SK-N-SH treated with all-trans-retinoic acid at 6 μM for 48 hours (cell line): ENCODE measurements around the gene GSAP.

Experiments
- ATAC-seq: fragments of 200-7000 bp; cut with Tn5 transposase; 3 replicates; pipeline ENCODE4 v1.9.1; 2020; ENCODE audit warnings: mild to moderate bottlenecking, moderate library complexity
- ARNTL ChIP-seq: fragments of 450-650 bp; formaldehyde crosslinking; IDR thresholded peaks from 2 replicates; pipeline ENCODE4 v1.5.0; 2020; ENCODE audit warnings: low read depth, mild to moderate bottlenecking, moderate library complexity, borderline replicate concordance
- ESRRG ChIP-seq: fragments of 250-450 bp; sonication (Bioruptor Pico); IDR thresholded peaks from 2 replicates; pipeline ENCODE4 v1.6.1; 2021; ENCODE audit warnings: mild to moderate bottlenecking
- GLIS3 ChIP-seq: fragments of 250-450 bp; sonication (Bioruptor Pico); IDR thresholded peaks from 2 replicates; pipeline ENCODE4 v1.5.0; 2020; ENCODE audit warnings: mild to moderate bottlenecking, moderate library complexity
- ISL1 ChIP-seq: fragments of 250-450 bp; sonication (Bioruptor Pico); IDR thresholded peaks from 2 replicates; pipeline ENCODE4 v2.1.2; 2022; ENCODE audit warnings: mild to moderate bottlenecking, moderate library complexity
- OSR1 ChIP-seq: fragments of 250-450 bp; sonication (Bioruptor Pico); IDR thresholded peaks from 2 replicates; pipeline ENCODE4 v1.8.0; 2022; ENCODE audit warnings: moderate library complexity, mild to moderate bottlenecking, inconsistent platforms
- RARB ChIP-seq: fragments of 250-450 bp; sonication (Bioruptor Pico); IDR thresholded peaks from 2 replicates; pipeline ENCODE4 v1.8.0; 2021; ENCODE audit warnings: mild to moderate bottlenecking, moderate library complexity
- SNAI2 ChIP-seq: fragments of 250-450 bp; sonication (Bioruptor Pico); IDR thresholded peaks from 2 replicates; pipeline ENCODE4 v1.5.0; 2020; ENCODE audit warnings: mild to moderate bottlenecking, moderate library complexity
- TCF4 ChIP-seq: fragments of 250-450 bp; sonication (Bioruptor Pico); IDR thresholded peaks from 2 replicates; pipeline ENCODE4 v1.8.0; 2021; ENCODE audit warnings: mild to moderate bottlenecking, moderate library complexity, borderline replicate concordance
- TOX ChIP-seq: fragments of 250-450 bp; sonication (Bioruptor Pico); IDR thresholded peaks from 2 replicates; pipeline ENCODE4 v1.8.0; 2021; ENCODE audit warnings: mild to moderate bottlenecking, moderate library complexity, borderline replicate concordance
- ZC3H10 ChIP-seq: fragments of 250-450 bp; sonication (Bioruptor Pico); IDR thresholded peaks from 2 replicates; pipeline ENCODE4 v1.5.1; 2021; ENCODE audit warnings: mild to moderate bottlenecking, moderate library complexity
- ZFP3 ChIP-seq: fragments of 250-450 bp; sonication (Bioruptor Pico); IDR thresholded peaks from 2 replicates; pipeline ENCODE4 v1.5.0; 2020; ENCODE audit warnings: mild to moderate bottlenecking, moderate library complexity
- ZFP30 ChIP-seq: fragments of 450-650 bp; formaldehyde crosslinking; IDR thresholded peaks from 2 replicates; pipeline ENCODE4 v1.5.0; 2022; ENCODE audit warnings: mild to moderate bottlenecking, moderate library complexity
- ZNF70 ChIP-seq: fragments of 450-650 bp; formaldehyde crosslinking; IDR thresholded peaks from 2 replicates; pipeline ENCODE4 v1.5.0; 2020; ENCODE audit warnings: mild to moderate bottlenecking, moderate library complexity
- ZNF8 ChIP-seq: fragments of 450-650 bp; formaldehyde crosslinking; IDR thresholded peaks from 2 replicates; pipeline ENCODE4 v1.5.0; 2020; ENCODE audit warnings: mild to moderate bottlenecking, moderate library complexity
- TF ChIP-seq, protein P1 (sequence below): fragments of 250-450 bp; sonication (Bioruptor Pico); IDR thresholded peaks from 2 replicates; pipeline ENCODE4 v1.8.0; 2020; ENCODE audit warnings: mild to moderate bottlenecking, moderate library complexity, borderline replicate concordance
- TF ChIP-seq, protein P2 (sequence below): fragments of 250-450 bp; sonication (Bioruptor Pico); IDR thresholded peaks from 2 replicates; pipeline ENCODE4 v1.5.0; 2020; ENCODE audit warnings: mild to moderate bottlenecking, moderate library complexity
- TF ChIP-seq, protein P3 (sequence below): fragments of 250-450 bp; sonication (Bioruptor Pico); IDR thresholded peaks from 2 replicates; pipeline ENCODE4 v1.5.1; 2020; ENCODE audit warnings: low read depth, mild to moderate bottlenecking, moderate library complexity
- TF ChIP-seq, protein P4 (sequence below): fragments of 250-450 bp; sonication (Bioruptor Pico); IDR thresholded peaks from 2 replicates; pipeline ENCODE4 v1.5.1; 2021; ENCODE audit warnings: mild to moderate bottlenecking, moderate library complexity
- TF ChIP-seq, protein P5 (sequence below): fragments of 250-450 bp; sonication (Bioruptor Pico); IDR thresholded peaks from 2 replicates; pipeline ENCODE4 v1.8.0; 2021; ENCODE audit warnings: low read depth, mild to moderate bottlenecking, moderate library complexity, borderline replicate concordance

GSAP gene

DNA sequence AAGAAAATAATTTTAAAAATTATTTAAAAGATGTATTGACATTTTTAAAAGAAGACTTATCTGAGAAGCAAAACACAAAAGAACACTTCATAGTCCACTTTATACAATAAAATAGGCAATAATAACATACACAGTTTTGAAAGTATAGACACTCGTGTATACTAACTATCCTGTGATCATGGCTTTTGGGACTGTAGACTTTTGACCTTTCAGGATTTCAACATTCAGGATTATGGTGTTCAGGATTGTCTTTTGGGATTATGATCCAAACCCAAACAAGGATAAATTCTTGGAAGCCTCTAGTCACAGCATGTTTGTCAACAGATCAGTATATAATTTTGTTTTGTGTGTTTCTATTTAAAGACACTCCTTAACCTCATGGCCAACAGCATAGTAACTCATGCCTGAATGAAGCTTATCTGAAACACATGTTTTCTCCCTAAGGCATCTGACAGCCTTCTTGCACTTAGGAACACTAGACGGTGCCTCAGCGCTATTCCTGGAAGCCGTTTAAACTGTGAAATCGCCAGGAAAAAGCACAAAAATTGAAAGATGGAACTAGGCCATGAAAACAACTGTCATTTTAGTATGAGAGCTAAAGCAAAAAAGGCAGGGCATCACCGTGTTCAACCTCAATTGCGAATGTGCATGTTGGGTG, 29.9 kb downstream of the GSAP start (continued):
- no peak for TF ChIP-seq ZFP3 (CRISPR knock-in tag)
- no peak for TF ChIP-seq ZNF70
- no peak for TF ChIP-seq RARB (CRISPR knock-in tag)
- TF ChIP-seq ESRRG, result no peak
- no peak for TF ChIP-seq ZNF8 (CRISPR knock-in tag)
- no peak for TF ChIP-seq TOX (CRISPR knock-in tag)
- TF ChIP-seq ISL1 (CRISPR knock-in tag), result no peak

DNA sequence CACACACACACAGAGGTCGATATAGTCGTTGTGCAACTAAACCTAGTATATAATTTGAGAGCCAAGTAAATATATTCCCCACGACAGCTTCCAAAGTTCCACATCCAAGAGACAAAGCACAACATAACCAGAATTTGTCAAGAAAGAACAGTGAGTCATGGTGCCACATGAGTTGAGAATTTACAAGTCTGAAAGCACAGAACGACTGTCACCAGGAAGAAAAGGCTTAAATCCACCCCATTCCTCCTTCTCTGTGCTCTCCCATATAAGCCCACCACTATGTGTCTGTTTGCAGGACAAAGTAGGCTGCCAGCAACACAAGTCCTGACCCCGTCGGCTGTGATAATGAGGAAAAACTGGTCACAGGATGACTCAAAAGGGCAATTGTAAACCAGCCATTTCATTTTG, 32.8 kb downstream of the GSAP start:
- TF ChIP-seq GLIS3 (CRISPR knock-in tag) (no peak), ZNF8 (CRISPR knock-in tag) (no peak), ISL1 (CRISPR knock-in tag) (no peak), ZC3H10 (CRISPR knock-in tag) (no peak), ZNF70 (no peak), SNAI2 (CRISPR knock-in tag) (no peak), TOX (CRISPR knock-in tag) (no peak), ARNTL (no peak)
- TF ChIP-seq, protein P1, sequence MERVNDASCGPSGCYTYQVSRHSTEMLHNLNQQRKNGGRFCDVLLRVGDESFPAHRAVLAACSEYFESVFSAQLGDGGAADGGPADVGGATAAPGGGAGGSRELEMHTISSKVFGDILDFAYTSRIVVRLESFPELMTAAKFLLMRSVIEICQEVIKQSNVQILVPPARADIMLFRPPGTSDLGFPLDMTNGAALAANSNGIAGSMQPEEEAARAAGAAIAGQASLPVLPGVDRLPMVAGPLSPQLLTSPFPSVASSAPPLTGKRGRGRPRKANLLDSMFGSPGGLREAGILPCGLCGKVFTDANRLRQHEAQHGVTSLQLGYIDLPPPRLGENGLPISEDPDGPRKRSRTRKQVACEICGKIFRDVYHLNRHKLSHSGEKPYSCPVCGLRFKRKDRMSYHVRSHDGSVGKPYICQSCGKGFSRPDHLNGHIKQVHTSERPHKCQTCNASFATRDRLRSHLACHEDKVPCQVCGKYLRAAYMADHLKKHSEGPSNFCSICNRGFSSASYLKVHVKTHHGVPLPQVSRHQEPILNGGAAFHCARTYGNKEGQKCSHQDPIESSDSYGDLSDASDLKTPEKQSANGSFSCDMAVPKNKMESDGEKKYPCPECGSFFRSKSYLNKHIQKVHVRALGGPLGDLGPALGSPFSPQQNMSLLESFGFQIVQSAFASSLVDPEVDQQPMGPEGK (CRISPR knock-in tag), result no peak
- TF ChIP-seq, protein P2, sequence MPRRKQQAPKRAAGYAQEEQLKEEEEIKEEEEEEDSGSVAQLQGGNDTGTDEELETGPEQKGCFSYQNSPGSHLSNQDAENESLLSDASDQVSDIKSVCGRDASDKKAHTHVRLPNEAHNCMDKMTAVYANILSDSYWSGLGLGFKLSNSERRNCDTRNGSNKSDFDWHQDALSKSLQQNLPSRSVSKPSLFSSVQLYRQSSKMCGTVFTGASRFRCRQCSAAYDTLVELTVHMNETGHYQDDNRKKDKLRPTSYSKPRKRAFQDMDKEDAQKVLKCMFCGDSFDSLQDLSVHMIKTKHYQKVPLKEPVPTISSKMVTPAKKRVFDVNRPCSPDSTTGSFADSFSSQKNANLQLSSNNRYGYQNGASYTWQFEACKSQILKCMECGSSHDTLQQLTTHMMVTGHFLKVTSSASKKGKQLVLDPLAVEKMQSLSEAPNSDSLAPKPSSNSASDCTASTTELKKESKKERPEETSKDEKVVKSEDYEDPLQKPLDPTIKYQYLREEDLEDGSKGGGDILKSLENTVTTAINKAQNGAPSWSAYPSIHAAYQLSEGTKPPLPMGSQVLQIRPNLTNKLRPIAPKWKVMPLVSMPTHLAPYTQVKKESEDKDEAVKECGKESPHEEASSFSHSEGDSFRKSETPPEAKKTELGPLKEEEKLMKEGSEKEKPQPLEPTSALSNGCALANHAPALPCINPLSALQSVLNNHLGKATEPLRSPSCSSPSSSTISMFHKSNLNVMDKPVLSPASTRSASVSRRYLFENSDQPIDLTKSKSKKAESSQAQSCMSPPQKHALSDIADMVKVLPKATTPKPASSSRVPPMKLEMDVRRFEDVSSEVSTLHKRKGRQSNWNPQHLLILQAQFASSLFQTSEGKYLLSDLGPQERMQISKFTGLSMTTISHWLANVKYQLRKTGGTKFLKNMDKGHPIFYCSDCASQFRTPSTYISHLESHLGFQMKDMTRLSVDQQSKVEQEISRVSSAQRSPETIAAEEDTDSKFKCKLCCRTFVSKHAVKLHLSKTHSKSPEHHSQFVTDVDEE (CRISPR knock-in tag), result no peak
- TF ChIP-seq, all 23 proteins: peak for 0
- ATAC-seq, result no peak

DNA sequence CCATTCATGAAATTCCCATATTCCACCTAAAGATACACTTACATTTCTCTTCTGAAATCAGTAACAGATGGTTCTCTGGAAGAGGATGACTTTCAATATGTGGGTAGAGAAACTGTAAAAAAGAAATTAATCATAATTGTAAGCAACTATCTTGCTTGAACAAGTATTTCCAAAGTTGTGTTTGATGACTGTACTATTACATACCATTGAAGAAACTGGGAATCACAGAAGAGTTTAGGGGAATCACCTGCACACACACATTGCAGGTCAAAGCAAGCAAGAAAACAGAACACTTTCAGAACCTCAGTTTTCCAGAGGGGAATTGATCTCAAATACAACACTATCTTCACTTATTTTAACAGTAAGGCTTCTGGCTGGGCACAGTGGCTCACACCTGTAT, 33.6 kb downstream of the GSAP start:
- no peak for ATAC-seq
- TF ChIP-seq, protein P3, sequence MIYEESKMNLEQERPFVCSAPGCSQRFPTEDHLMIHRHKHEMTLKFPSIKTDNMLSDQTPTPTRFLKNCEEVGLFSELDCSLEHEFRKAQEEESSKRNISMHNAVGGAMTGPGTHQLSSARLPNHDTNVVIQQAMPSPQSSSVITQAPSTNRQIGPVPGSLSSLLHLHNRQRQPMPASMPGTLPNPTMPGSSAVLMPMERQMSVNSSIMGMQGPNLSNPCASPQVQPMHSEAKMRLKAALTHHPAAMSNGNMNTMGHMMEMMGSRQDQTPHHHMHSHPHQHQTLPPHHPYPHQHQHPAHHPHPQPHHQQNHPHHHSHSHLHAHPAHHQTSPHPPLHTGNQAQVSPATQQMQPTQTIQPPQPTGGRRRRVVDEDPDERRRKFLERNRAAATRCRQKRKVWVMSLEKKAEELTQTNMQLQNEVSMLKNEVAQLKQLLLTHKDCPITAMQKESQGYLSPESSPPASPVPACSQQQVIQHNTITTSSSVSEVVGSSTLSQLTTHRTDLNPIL (CRISPR knock-in tag), result no peak
- no peak for TF ChIP-seq ZNF8 (CRISPR knock-in tag)
- TF ChIP-seq ZFP3 (CRISPR knock-in tag), result no peak
- no peak for TF ChIP-seq ARNTL
- no peak for TF ChIP-seq TOX (CRISPR knock-in tag)
- no peak for TF ChIP-seq ZC3H10 (CRISPR knock-in tag)
- no peak for TF ChIP-seq TCF4 (CRISPR knock-in tag)
- TF ChIP-seq SNAI2 (CRISPR knock-in tag), result no peak
- TF ChIP-seq, protein P1 (CRISPR knock-in tag), result no peak
- TF ChIP-seq RARB (CRISPR knock-in tag), result no peak
- TF ChIP-seq, protein P4, sequence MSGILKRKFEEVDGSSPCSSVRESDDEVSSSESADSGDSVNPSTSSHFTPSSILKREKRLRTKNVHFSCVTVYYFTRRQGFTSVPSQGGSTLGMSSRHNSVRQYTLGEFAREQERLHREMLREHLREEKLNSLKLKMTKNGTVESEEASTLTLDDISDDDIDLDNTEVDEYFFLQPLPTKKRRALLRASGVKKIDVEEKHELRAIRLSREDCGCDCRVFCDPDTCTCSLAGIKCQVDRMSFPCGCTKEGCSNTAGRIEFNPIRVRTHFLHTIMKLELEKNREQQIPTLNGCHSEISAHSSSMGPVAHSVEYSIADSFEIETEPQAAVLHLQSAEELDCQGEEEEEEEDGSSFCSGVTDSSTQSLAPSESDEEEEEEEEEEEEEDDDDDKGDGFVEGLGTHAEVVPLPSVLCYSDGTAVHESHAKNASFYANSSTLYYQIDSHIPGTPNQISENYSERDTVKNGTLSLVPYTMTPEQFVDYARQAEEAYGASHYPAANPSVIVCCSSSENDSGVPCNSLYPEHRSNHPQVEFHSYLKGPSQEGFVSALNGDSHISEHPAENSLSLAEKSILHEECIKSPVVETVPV, result no peak
- TF ChIP-seq, protein P2 (CRISPR knock-in tag), result no peak
- TF ChIP-seq OSR1 (CRISPR knock-in tag), result no peak
- TF ChIP-seq ZFP30 (CRISPR knock-in tag), result no peak
- TF ChIP-seq, protein P5, sequence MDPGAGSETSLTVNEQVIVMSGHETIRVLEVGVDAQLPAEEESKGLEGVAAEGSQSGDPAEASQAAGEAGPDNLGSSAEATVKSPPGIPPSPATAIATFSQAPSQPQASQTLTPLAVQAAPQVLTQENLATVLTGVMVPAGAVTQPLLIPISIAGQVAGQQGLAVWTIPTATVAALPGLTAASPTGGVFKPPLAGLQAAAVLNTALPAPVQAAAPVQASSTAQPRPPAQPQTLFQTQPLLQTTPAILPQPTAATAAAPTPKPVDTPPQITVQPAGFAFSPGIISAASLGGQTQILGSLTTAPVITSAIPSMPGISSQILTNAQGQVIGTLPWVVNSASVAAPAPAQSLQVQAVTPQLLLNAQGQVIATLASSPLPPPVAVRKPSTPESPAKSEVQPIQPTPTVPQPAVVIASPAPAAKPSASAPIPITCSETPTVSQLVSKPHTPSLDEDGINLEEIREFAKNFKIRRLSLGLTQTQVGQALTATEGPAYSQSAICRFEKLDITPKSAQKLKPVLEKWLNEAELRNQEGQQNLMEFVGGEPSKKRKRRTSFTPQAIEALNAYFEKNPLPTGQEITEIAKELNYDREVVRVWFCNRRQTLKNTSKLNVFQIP (CRISPR knock-in tag), result no peak
- TF ChIP-seq ESRRG, result no peak
- no peak for TF ChIP-seq ZNF70
- TF ChIP-seq ISL1 (CRISPR knock-in tag), result no peak
